Left lobe of liver (tissue), 2 donors: ENCODE measurements around the gene SUSD4. TPM values are rescaled to one million over a fixed set of nuclear protein-coding genes. Genes with fewer than 3 reads are reported as not detected.
"Not testable (repeated sequence)": the region's sequence is repeated elsewhere in the genome, so short reads cannot be mapped to it uniquely, and the experiment has no call there.

Experiments used
- ATAC-seq: fragments of 200-7000 bp; cut with Tn5 transposase; one replicate; pipeline ENCODE4 v1.9.1; 2020; ENCODE audit warnings: mild to moderate bottlenecking, moderate library complexity
- DNase-seq: peaks from one replicate; pipeline ENCODE4 v3.0.0-alpha.2; 2020; ENCODE audit warnings: low spot score
- total RNA-seq: library from RNA; stranded (reverse); gene quantifications from one replicate; pipeline ENCODE4 v1.2.1, GENCODE V29; 2021
- donor health status: DM: no; HTN: no; CAD: no; lungs with moderate emphysema.
- donor health status: DM: no; HTN: yes; CAD: no.

Gene SUSD4, protein sequence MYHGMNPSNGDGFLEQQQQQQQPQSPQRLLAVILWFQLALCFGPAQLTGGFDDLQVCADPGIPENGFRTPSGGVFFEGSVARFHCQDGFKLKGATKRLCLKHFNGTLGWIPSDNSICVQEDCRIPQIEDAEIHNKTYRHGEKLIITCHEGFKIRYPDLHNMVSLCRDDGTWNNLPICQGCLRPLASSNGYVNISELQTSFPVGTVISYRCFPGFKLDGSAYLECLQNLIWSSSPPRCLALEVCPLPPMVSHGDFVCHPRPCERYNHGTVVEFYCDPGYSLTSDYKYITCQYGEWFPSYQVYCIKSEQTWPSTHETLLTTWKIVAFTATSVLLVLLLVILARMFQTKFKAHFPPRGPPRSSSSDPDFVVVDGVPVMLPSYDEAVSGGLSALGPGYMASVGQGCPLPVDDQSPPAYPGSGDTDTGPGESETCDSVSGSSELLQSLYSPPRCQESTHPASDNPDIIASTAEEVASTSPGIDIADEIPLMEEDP
- total RNA-seq, result 1.3 TPM

DNA sequence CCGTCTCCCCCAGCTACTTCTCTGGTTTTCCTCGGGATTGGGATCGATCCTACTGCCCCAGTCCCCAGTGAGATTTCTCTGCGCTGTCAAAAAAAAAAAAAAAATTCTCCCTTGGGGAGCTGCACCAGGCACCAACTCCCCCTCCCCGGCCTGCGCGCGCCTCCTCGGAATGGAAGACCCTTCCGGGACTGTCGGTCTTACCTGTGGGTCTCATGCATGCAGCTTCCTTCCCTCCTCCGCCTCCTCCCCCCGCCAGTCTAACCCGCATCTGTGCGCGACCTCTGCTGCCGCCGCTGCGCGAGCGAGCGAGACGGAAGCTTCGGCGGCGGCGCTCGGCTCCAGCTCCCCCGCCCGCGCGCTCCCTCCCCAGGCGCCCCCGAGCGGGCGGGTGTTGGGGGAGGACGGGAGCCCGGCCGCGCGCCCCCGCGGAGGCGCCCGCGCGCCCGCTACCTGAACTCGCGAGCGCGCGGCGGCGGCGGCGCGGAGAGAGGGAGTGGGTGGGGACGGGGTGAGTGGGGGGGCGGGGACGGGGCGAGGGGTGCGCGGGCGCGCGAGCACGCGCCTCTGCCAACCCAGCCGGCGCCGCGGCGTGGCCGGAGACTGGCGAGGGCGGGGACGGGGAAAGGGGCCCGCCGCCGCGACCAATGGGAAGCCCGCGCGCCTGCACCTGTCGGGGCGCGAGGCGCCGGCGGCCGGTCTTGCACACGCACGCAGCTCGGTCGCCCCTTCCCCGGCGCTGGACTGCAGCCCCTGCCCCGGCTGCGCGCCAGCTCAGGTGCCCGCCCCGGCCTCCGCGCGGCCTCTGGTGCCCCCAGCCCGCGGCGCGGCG, at the start of gene SUSD4:
TSS of gene SUSD4 (minus strand) at position 321 of the 829 bp plus-strand sequence. CDS start 751 bp downstream, outside the sequence.
- ATAC-seq (peak; percentile 86), DNase-seq (peak; percentile 49)

DNA sequence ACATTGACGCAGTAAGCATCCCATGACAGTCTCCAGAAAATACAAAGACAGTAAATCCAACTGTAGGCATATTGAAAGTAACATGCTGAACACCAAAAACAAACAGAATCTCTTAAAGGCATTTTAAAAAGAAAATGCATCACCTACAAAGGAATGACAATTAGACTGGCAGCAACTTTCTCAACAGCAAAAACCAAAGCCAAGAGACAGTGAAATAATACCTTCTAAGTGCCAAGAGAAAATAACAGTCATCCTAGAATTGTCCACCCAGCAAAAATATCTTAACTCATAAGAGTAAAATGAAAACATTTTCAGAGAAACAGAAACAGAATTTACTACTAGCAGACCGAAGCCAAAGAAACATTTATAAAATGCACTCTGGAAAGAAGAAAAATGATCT, 49.2 kb upstream of the SUSD4 start:
- no peak for DNase-seq
- ATAC-seq, result no peak

DNA sequence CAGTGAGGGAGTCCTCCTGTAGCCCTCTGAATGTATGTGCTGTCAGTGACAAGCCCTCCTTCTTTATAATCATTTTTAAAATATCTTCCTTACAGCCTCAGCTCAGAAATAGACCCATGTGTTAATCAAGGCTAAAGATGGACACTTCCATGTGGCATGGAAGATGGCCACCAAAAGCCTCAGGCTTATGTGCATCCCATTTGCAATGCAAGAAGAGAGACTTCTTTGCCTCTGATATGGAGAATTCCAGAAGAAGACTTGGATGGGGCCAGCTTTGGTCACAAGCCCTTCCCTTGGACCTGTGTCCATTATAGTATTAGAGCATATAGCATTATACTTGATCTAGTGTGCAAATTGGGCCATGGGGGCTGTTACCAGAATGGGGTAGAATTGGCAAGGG, 47.7 kb upstream of the SUSD4 start:
- ATAC-seq, result no peak
- no peak for DNase-seq

DNA sequence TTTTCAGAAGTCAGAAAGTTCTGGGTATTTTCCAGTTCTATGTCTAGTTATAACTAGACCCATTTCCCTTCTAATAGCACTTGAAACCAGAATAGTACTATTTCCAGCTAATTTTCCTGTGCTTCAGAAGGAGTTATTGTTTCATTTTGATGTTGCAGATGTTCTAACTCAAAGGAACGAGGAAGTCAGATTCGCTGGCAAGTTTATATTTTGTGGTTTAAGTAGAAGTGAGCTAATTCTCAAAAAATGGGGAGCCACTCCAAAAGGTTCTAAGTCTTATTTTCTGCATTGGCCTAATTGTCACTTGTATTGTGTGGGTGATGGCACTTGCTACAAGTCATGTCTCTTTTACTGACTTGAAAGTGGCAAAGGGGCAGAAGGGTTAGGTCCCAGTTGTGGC, 47.3 kb upstream of the SUSD4 start:
- DNase-seq (no peak), ATAC-seq (no peak)

DNA sequence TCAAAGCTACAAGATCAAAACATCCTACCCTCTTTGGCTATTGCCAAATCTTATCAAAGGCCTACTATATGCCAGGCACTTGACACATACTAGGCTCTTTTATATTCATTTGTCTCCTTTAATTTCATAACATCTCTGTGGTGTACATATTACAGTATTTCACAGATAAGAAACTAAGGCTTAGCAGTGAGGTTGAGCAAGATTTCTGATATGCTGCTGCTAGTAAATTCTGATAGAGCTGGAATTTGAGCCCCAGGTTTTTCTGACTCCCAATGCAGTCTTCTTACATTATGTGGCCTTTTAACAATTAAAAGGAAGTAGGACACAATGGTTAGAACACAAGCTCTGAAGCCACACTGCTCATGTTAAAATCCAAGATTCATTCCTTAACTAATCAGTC, 46.1 kb upstream of the SUSD4 start:
- no peak for ATAC-seq
- DNase-seq, result no peak

DNA sequence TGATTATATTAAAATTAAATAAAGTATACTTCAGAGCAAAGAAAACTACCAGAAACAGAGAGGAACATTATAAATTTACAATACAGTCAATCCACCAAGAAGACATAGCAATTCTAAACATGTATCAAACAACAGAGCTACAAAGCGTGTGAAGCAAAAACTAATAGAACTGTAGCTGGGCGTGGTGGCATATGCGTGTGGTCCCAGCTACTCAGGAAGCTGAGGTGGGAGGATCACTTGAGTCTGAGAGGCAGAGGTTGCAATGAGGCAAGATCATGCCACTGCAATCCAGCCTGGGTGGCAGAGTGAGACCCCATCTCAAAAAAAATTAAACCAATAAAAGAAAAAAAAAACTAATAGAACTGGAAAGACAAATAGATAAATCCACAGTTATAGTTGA, 41.5 kb upstream of the SUSD4 start:
- DNase-seq (no peak), ATAC-seq (no peak)

DNA sequence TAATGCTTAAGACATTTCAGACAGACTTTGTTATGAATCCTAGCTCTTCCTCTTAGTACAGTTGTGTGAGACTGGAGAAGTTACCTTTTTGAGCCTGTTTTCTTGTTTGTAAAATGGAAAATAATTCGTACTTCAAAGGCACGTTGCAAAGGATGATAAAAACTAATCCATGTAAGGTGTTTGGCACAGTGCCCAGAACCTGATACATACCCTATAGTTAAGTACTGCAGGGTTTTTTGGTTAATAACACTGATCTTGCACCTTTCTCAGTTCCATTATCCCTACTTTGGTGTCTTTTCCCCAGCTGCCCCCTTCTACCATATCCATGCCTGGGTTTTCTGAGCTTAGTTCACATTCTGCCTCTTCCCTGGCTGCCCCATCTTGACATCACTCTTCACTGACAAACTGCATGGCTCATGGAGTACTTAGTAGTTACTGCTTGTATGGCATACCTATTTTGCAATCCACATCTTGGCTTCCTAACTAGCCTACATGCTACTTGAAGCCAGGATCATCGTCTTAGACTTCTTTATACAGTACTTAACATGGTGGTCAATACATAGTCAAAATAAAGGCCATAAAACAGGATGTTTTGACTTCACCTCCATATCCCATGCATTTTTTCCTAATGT, 39.3 kb upstream of the SUSD4 start:
- ATAC-seq (no peak), DNase-seq (no peak)

DNA sequence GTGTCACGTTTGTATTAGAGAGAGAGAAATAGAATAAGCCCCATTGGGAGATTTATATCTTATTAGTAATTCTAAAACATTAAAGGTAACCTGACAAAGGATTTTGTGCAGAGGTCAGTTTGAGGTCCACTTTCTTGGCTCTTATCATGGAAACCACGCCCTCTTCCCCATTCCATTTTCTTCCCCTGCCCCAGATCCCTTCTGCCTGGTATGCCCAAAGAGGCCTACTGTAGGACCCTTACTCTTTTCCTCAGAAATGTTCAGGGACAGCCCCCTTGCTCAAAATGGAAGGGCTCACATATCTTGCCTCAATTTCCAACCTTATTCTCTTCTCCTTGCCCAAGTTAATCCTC, 38.8 kb upstream of the SUSD4 start:
- ATAC-seq (no peak), DNase-seq (no peak)

DNA sequence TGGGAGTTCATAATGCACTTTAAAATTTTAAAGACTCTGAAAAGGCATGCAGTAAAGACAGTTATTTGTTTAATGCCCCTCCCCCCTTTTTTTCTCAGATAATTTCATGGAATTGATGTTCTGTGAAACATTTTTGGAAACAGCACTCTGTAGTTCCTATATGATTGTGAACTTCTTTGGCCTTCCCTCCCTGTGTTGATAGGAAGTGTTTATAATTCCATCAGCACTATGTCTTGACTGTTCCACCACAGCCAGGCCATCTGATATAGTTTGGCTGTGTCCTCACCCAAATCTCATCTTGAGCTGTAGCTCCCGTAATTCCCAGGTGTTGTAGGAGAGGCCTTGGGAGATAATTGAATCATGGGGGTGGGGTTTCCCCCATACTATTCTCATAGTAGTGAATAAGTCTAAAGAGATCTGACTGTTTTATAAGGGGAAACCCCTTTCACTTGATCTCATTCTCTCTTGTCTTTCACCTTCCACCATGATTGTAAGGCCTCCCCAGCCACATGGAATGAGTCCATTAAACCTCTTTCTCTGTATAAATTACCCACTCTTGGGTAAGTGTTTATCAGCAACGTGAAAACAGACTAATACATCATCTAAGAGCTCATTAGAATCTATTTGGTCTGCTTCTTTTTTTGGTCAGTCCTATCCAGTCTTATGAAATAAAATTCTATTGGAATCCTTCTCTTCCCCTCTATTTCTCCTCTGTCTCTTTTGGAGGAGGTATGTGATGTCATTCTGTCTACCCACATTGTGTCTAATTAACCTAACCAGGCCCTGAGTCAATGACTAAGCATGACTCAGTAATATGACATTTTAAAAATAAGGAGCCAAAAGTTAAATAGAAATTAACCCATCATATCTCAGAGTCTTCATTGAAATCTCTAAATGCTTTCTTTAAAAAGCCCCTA, 38.2 kb upstream of the SUSD4 start:
- ATAC-seq (no peak), DNase-seq (no peak)

DNA sequence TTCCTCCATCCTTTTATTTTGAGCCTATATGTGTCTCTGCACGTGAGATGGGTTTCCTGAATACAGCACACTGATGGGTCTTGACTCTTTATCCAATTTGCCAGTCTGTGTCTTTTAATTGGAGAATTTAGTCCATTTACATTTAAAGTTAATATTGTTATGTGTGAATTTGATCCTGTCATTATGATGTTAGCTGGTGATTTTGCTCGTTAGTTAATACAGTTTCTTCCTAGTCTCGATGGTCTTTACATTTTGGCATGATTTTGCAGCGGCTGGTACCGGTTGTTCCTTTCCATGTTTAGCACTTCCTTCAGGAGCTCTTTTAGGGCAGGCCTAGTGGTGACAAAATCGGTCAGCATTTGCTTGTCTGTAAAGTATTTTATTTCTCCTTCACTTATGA, 35.4 kb upstream of the SUSD4 start:
- DNase-seq, ATAC-seq: not testable (repeated sequence)

DNA sequence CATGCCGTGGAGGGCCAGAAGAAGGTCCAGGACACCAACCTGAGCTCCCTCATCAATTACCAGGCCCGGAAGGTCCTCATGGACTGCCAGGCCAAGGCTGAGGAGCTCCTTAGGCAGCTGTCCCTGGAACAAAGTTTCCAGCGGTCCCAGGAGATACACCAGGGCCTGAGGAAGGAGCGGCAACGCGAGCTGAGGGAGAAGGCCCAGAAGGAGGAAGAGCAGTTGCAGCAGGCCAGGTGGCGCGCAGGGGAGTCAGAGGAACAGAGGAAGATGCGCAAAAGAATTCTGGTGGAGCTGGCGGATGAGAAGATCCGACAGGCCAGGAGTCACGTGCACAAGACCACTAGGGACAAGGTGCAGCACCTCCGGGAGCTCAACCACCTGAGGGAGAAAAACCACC, 30.7 kb upstream of the SUSD4 start:
- no peak for ATAC-seq
- DNase-seq, result no peak

DNA sequence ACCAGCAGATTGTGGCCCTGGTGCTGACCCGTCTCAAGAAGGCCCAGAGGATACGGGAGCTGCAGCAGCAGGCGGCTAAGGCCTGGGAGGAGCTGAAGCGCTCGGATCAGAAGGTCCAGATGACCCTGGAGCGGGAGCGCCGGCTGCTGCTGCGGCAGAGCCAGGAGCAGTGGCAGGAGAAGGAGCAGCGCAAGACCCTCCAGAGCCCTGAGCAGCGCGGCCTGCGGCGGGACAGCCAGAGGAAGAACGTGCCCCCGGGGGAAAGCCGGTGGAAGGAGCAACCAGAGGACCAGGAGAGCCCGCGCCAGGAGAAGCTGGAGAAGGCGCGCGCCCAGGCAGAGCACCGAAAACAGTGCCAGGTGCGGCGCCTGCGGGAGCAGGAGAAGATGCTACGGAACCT, 30.3 kb upstream of the SUSD4 start:
- DNase-seq (no peak), ATAC-seq (no peak)

DNA sequence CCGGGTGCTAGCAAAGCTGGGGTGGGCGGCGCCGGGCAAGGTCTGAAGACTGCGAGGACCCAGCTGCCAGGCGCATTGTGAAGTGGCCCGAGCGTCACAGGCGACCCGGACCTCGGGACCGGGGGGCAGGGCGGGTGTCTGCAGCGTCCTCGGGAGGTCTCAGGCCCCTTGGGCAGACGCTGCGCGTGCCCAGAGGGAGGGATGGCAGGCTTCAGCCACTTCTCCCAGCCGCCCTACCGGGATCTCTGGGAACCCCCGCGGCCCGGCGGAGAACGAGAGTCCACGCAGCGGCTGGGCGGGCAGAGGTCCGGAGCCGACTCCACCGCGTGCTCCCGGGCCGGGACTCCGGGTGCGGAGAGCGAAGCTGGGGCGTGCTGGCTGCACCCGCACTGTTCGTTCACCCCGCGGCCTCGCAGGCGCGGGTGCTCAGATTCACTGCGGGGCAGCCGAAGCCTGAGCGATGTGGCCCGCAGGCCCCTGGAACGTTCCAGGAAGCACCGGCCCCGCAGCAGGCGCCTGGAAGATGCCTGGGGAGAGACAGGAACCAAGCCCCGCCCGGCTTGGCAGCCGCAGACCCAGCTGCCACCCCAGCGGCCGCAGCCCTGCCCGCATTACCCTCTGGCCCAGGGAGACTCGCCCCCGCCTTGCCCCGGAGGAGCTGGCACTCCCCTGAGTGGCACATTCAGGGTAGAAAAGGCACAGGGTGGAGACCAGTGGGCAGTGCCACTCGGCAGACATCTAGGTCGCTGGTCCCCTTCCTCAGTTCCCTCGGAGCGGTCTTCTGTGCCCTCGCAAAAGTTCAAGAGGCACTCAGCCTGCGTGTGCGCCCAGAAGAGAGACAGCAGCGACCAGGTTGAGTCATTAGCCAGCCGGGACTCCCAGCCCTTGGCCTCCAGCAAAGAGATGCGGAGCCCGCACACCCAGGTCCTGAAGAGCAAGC, 29.6 kb upstream of the SUSD4 start, which contains the start of gene CCDC185:
TSS of gene CCDC185 (plus strand) at position 141 of the 940 bp plus-strand sequence. CDS start at position 202, 61 bp downstream.
- no peak for DNase-seq
- ATAC-seq, result peak; percentile 53

DNA sequence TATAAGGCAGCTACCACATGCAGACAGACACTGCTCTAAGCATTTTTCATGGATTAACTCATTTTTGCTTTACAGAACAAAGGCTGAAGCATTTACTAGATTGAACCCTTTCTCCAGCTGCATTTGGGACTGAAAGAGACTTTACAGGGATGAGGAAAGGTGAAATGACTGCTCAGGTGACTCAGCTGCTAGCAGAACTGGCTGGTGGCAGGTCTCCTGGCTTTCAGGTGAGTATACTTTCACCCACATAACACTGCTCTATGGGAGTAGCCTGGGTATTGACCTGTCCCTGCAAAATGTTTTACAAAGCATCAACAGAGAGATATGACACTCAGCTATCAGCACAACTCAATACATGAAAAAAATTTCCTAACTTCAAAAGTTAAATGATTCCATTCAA, 26.6 kb upstream of the SUSD4 start:
- DNase-seq (no peak), ATAC-seq (no peak)

DNA sequence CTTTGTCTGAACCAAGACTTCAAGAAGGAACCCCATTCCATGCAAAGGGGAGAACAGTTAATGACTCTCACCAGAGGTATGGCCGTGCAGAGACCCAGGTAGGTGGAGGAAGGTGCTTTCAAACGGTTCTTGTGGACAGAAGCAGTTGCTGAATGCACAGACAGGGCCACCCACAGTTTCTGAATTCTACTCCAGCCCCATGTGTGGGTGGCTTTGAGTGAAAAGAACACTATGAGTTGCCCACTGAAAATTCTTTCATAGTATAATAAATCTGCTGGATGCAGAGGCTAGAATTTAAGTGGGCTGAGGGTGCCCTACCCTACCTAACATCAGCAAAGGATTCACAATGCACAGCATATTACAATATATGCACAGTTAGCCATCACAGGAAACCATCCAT, 22.0 kb upstream of the SUSD4 start:
- DNase-seq (no peak), ATAC-seq (no peak)

DNA sequence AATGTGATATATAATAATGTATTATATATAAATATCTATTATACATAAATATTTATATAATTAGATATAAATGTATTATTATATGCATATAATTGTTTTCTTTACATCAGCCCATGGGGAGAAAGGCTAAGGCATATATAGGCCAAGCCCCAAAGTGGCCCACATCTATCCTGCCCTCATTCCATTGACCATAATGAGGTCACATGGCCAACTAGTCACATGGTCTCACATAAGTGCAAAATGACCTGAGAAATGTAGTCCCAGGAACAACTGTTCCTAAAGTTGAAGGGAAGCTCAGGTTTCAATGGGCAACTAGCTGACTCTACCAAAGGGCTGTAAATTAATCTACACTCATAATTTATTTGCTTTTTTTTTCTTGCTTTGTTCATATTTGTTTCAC, 14.8 kb upstream of the SUSD4 start:
- DNase-seq, result no peak

DNA sequence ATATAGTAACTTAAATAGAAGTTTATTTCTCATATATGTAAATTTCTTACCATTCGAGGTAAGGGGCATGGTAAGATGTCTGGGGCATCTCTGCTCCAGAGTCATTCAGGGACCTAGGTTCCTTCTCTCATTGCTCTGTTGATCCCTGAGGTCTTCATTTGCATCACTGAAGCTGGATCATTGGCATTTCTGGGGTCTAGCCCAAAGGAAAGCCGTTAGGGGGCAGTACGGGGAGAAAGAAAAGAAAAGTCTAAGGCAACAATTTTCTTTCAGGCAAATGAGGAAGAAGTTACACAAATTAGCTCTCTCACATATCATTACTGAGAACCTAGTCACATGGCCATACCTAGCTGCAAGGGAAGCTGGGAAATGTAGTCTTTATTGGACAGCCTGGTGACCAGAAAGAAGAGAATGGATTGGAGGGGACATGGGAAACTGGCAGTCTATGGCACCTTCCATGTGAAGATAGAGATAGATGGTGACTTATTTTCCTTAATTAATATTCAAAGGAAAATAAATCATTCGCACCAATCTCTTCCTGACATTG, 10.2 kb upstream of the SUSD4 start:
- ATAC-seq (no peak), DNase-seq (no peak)

More for the DNA sequence above, 14.8 kb upstream of the SUSD4 start:
- no peak for ATAC-seq

DNA sequence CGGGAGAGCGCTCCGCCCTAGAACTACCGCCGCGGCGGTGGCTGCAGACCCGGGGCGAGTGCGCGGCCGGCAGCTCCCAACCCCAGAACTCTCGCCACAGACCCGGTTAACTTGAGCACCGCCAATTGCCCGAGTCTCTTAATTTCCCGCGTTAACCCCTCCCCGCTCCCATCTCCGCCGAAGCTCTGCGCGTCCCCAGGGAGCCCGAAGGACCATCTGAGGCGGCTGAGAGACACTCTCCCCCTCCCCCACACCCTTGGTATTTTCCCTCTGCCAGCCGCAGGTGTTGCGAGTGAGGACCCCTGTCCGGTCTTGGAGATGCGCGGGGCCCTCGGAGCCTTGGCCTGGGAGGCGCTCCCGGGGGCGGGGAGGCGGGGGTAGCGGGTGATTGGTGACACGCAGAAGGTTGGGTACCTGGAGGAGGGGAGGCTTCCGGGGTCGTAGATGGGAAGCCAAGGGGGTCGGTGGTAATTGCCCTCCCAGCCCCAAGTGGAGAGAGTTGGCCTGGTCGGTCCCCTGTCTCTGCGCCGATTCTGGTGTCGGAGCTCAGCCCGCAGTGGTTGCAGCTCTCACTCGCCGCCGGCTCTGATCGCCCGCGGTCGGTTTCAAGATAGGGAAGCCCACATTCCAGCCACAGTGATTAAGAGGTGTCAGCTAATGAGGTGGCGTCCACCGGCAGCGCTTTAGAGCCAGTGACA, 858 bp upstream of the SUSD4 start:
- peak; percentile 5 for ATAC-seq

More for the DNA sequence above, 858 bp upstream of the SUSD4 start:
- no peak for DNase-seq
